CD4-positive, alpha-beta memory T cell (primary cell): Measurements from ENCODE around the gene ECSCR. TPM values are rescaled to one million over a fixed set of nuclear protein-coding genes. Genes with fewer than 3 reads are reported as not detected.

Experiments
- CTCF ChIA-PET: fragments of 350-600 bp; sonication (Branson Sonifier 250); formaldehyde crosslinking; loops from one replicate; lab custom pipeline; 2021; ENCODE audit warnings: inconsistent platforms; ENCODE audit not compliant: partially characterized antibody; lab: Charles Lee
- POLR2A ChIA-PET: fragments of 350-600 bp; sonication (Branson Sonifier 250); formaldehyde crosslinking; loops from one replicate; lab custom pipeline; 2021; ENCODE audit not compliant: partially characterized antibody; lab: Charles Lee
- DNase-seq, 5 donors: peaks; one replicate each; pipeline versions ENCODE4 v3.0.0 to v3.0.0-alpha.2; 2020 to 2022; ENCODE audit warnings: mixed read lengths in 1 of 5
- H3K27ac ChIP-seq: one replicate; pipeline ENCODE4 v1.7.0; 2013; ENCODE audit warnings: low read depth, low read length
- H3K27me3 ChIP-seq: 2 replicates; pipeline ENCODE4 v1.7.0; 2013; ENCODE audit warnings: mild to moderate bottlenecking, low read length, moderate library complexity; ENCODE audit not compliant: insufficient read depth
- H3K36me3 ChIP-seq: 2 replicates; pipeline ENCODE4 v1.7.0; 2013; ENCODE audit warnings: mild to moderate bottlenecking, low read length, moderate library complexity; ENCODE audit not compliant: insufficient read depth
- H3K4me1 ChIP-seq: 2 replicates; pipeline ENCODE4 v1.7.0; 2013; ENCODE audit warnings: mild to moderate bottlenecking, low read length, moderate library complexity; ENCODE audit not compliant: insufficient read depth
- H3K4me3 ChIP-seq, 2 donors: one replicate each; pipeline ENCODE4 v1.7.0; 2013; ENCODE audit warnings: low read length in 2 of 2, mild to moderate bottlenecking in 1 of 2
- H3K9me3 ChIP-seq, 2 donors: one replicate each; pipeline ENCODE4 v1.7.0; 2013; ENCODE audit warnings: low read length in 2 of 2, control low read depth in 1 of 2; ENCODE audit not compliant: control insufficient read depth in 1 of 2
- H3K27ac Mint-ChIP-seq, 7 donors: one replicate each; pipeline ENCODE4 v1.8.0; 2020 to 2021; ENCODE audit warnings: mixed read lengths in 7 of 7, mild to moderate bottlenecking in 6 of 7, inconsistent platforms in 3 of 7, moderate library complexity in 3 of 7
- H3K27me3 Mint-ChIP-seq, 2 donors: one replicate each; pipeline ENCODE4 v1.8.0; 2020 to 2021; ENCODE audit warnings: mixed read lengths in 2 of 2
- H3K36me3 Mint-ChIP-seq, 2 donors: one replicate each; pipeline ENCODE4 v1.8.0; 2020 to 2021; ENCODE audit warnings: mixed read lengths in 2 of 2, inconsistent platforms in 1 of 2, mild to moderate bottlenecking in 1 of 2
- H3K4me1 Mint-ChIP-seq, 4 donors: one replicate each; pipeline ENCODE4 v1.8.0; 2020 to 2021; ENCODE audit warnings: mixed read lengths in 4 of 4, mild to moderate bottlenecking in 1 of 4
- H3K4me3 Mint-ChIP-seq, 8 donors: one replicate each; pipeline ENCODE4 v1.8.0; 2020 to 2021; ENCODE audit warnings: mixed read lengths in 8 of 8, mild to moderate bottlenecking in 7 of 8, moderate library complexity in 6 of 8, inconsistent platforms in 3 of 8
- H3K9me3 Mint-ChIP-seq, 8 donors: one replicate each; pipeline ENCODE4 v1.8.0; 2020 to 2021; ENCODE audit warnings: mixed read lengths in 8 of 8, mild to moderate bottlenecking in 5 of 8, inconsistent platforms in 3 of 8, moderate library complexity in 1 of 8
- intact Hi-C: fragments of 100-400 bp; cut with micrococcal nuclease; formaldehyde crosslinking; loops from one replicate; pipeline ENCODE4 v1.15.1; 2023
- polyA plus RNA-seq, 2 donors: library from polyadenylated mRNA; unstranded; fragments of 300-500 nt; fragmentation: Illumina TruSeq; gene quantifications; one replicate each; pipeline ENCODE4 v1.2.3, GENCODE V29; 2021
- total RNA-seq, 2 experiments: library from RNA; stranded (reverse); gene quantifications; one replicate each; pipeline ENCODE4 v1.2.3, GENCODE V29; 2021

Gene ECSCR
- total and polyA plus RNA-seq, 4 experiments from 2014 or later, result 0.32 to 0.33 TPM; not detected in 2

- intact Hi-C loops, result no loop called here
These were observed 37.0 kb downstream of the ECSCR start for GRCh38 chr5:139425497-139425896.

DNA sequence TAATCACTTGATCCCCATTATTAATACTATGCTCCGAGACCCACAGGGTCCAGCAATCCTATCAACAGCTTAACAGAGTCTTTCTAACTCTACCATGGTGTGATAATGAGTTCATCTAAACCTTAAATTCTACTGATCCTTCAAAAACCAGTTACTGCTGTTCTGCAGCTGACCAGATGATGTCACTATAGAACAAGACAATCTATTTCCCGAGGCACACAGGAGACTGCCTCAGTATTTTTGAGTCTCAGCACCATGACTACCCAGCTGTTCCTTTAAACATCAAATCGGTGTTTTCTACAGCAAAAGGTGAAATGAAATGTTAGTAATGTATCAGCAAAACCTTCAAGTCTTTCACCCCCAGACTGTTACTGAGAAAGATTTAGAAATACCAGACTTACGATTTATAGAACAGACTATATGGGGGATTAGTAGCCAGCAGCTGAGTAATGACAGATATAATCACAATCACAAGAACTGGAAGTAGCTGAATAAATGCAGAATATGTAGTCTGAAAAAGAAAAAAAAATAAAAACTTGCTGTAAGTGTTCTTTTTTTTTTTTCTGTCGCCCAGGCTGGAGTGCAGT is 40.1 kb downstream of the ECSCR start:
- H3K36me3 ChIP-seq, result no peaks in the 10 kb centered on the region
- no peak overlapping the region for H3K4me3 Mint-ChIP-seq
- H3K27me3 Mint-ChIP-seq, result no peaks in the 10 kb centered on the region
- peak overlapping the region in 6 of 7 donors; percentile 14 to 77 (median 50) for H3K27ac Mint-ChIP-seq
- peaks cover 3% of the 10 kb centered on the region for H3K4me1 ChIP-seq
- no peak overlapping the region for H3K27ac ChIP-seq
- no peaks in the 10 kb centered on the region for H3K9me3 Mint-ChIP-seq
- H3K36me3 Mint-ChIP-seq, result peaks cover 21 to 35% of the 10 kb centered on the region in 2 donors
- ChIA-PET POLR2A (interaction anchor here (0.5 to 7.1 kb wide), 11 partner anchors 15 to 207 kb away, joined by 3 to 103 read pairs (median 4); partner anchors contain the start of genes DNAJC18, SPATA24 and STING1), CTCF (interaction anchor here (0.7 to 10.0 kb wide), 43 partner anchors 8 to 1172 kb away, joined by 3 to 632 read pairs (median 4); partner anchors contain the start of genes DNAJC18, SMIM33, SPATA24 and STING1)
- H3K4me1 Mint-ChIP-seq, result peaks cover 5 to 6% (median 6%) of the 10 kb centered on the region in 4 donors
- intact Hi-C loops, result loop anchor here (1.0 to 5.0 kb wide), 8 partner anchors 36 to 343 kb away; partner anchors contain the start of gene STING1
- no peak overlapping the region for H3K4me3 ChIP-seq
- H3K27me3 ChIP-seq, result no peaks in the 10 kb centered on the region
- peak; percentile 76 to 81 (median 79) for DNase-seq
- no peaks in the 10 kb centered on the region for H3K9me3 ChIP-seq

More at GRCh38 chr5:139425497-139425896, 37.0 kb downstream of the ECSCR start:
- no peak overlapping the region for H3K4me3 Mint-ChIP-seq
- Histone ChIP-seq H3K4me1 (peaks cover 12% of the 10 kb centered on the region), H3K9me3 (no peaks in the 10 kb centered on the region), H3K4me3 (no peak overlapping the region), H3K27ac (no peak overlapping the region), H3K27me3 (no peaks in the 10 kb centered on the region), H3K36me3 (no peaks in the 10 kb centered on the region)
- CTCF ChIA-PET, result interaction anchor here (1.1 to 10.0 kb wide), 5 partner anchors 10 to 241 kb away, joined by 3 to 632 read pairs (median 4); partner anchors contain the start of gene STING1
- H3K27ac Mint-ChIP-seq, result no peak overlapping the region
- POLR2A ChIA-PET, result interaction anchor here (1.1 to 7.1 kb wide), 2 partner anchors 49 to 87 kb away, joined by 4 to 103 read pairs; no protein-coding TSS in a partner anchor
- H3K9me3 Mint-ChIP-seq, result no peaks in the 10 kb centered on the region
- no peak for DNase-seq
- peaks cover 12 to 14% (median 14%) of the 10 kb centered on the region in 4 donors for H3K4me1 Mint-ChIP-seq
- H3K27me3 Mint-ChIP-seq, result no peaks in the 10 kb centered on the region
- H3K36me3 Mint-ChIP-seq, result peaks cover 19 to 24% of the 10 kb centered on the region in 2 donors

- Mint-ChIP-seq H3K4me3 (no peak overlapping the region), H3K36me3 (peaks cover 18 to 28% of the 10 kb centered on the region in 2 donors), H3K9me3 (no peaks in the 10 kb centered on the region), H3K27me3 (no peaks in the 10 kb centered on the region), H3K4me1 (peaks cover 11 to 29% (median 20%) of the 10 kb centered on the region in 4 donors), H3K27ac (peak overlapping the region in 1 of 7 donors; percentile 82)
- no peak for DNase-seq
- no peaks in the 10 kb centered on the region for H3K9me3 ChIP-seq
- no peak overlapping the region for H3K4me3 ChIP-seq
- POLR2A ChIA-PET, result interaction anchor here (1.3 to 7.1 kb wide), 4 partner anchors 15 to 97 kb away, joined by 4 to 103 read pairs (median 27); partner anchors contain the start of genes SPATA24 and STING1
- no peak overlapping the region for H3K27ac ChIP-seq
- no peaks in the 10 kb centered on the region for H3K27me3 ChIP-seq
- peaks cover 20% of the 10 kb centered on the region for H3K4me1 ChIP-seq
- H3K36me3 ChIP-seq, result no peaks in the 10 kb centered on the region
- intact Hi-C loops, result loop anchor here (5.0 kb wide), 1 partner anchor 218 kb away; no protein-coding TSS in a partner anchor
- CTCF ChIA-PET, result interaction anchor here (1.0 to 10.0 kb wide), 8 partner anchors 8 to 168 kb away, joined by 3 to 632 read pairs (median 14); partner anchors contain the start of genes DNAJC18, SMIM33 and STING1
These were observed 43.0 kb downstream of the ECSCR start for GRCh38 chr5:139419226-139420192.

- H3K27me3 Mint-ChIP-seq, result no peaks in the 10 kb centered on the region
- Histone ChIP-seq H3K27me3 (no peaks in the 10 kb centered on the region), H3K4me3 (no peak overlapping the region), H3K27ac (no peak overlapping the region), H3K36me3 (no peaks in the 10 kb centered on the region), H3K4me1 (peaks cover 27% of the 10 kb centered on the region), H3K9me3 (no peaks in the 10 kb centered on the region)
- H3K36me3 Mint-ChIP-seq, result peaks cover 12 to 22% of the 10 kb centered on the region in 2 donors
- no peak overlapping the region for H3K4me3 Mint-ChIP-seq
- H3K9me3 Mint-ChIP-seq, result no peaks in the 10 kb centered on the region
- no peak overlapping the region for H3K27ac Mint-ChIP-seq
- intact Hi-C loops, result no loop called here
- ChIA-PET POLR2A (interaction anchor here (0.6 to 6.2 kb wide), 2 partner anchors 11 to 63 kb away, joined by 3 to 50 read pairs; partner anchors contain the start of gene STING1), CTCF (interaction anchor here (6.5 to 10.0 kb wide), 2 partner anchors 8 to 98 kb away, joined by 29 to 632 read pairs; no protein-coding TSS in a partner anchor)
- H3K4me1 Mint-ChIP-seq, result peaks cover 14 to 36% (median 25%) of the 10 kb centered on the region in 4 donors
- no peak for DNase-seq
These were observed 43.8 kb downstream of the ECSCR start for GRCh38 chr5:139418793-139419192.

GRCh38 chr5:139417214-139417613 is 45.3 kb downstream of the ECSCR start:
- ChIA-PET CTCF (interaction anchor here (1.1 to 10.0 kb wide), 2 partner anchors 11 to 100 kb away, joined by 3 to 632 read pairs; no protein-coding TSS in a partner anchor), POLR2A (interaction anchor here (1.1 to 1.3 kb wide), 2 partner anchors 100 to 124 kb away, joined by 3 read pairs; partner anchors contain the start of gene MATR3)
- no peak for DNase-seq
- no peaks in the 10 kb centered on the region for H3K9me3 Mint-ChIP-seq
- no peaks in the 10 kb centered on the region for H3K9me3 ChIP-seq
- no peak overlapping the region for H3K27ac ChIP-seq
- intact Hi-C loops, result no loop called here
- peaks cover 14 to 35% (median 24%) of the 10 kb centered on the region in 4 donors for H3K4me1 Mint-ChIP-seq
- H3K4me3 Mint-ChIP-seq, result no peak overlapping the region
- H3K36me3 ChIP-seq, result no peaks in the 10 kb centered on the region
- peaks cover 9 to 18% of the 10 kb centered on the region in 2 donors for H3K36me3 Mint-ChIP-seq
- H3K27me3 Mint-ChIP-seq, result no peaks in the 10 kb centered on the region
- peaks cover 31% of the 10 kb centered on the region for H3K4me1 ChIP-seq
- no peak overlapping the region for H3K27ac Mint-ChIP-seq
- no peaks in the 10 kb centered on the region for H3K27me3 ChIP-seq
- H3K4me3 ChIP-seq, result no peak overlapping the region

DNA sequence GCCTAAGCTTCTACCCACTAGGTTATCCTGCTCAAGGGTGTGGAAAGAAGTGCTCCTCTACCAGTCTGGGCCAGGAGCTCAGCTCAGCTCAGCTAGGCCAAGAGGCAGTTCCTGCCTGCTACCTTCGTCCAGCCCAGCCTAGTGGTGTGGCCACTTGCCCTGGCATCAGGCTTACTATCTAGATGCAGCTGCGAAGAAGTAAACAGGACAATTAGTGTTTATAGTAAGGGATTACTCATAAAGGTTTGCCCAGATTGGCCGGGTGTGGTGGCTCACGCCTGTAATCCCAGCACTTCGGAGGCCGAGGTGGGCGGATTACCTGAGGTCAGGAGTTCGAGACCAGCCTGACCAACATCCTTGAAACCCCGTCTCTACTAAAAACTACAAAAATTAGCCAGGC is 45.9 kb downstream of the ECSCR start:
- Mint-ChIP-seq H3K4me3 (no peak overlapping the region), H3K27ac (no peak overlapping the region), H3K36me3 (peaks cover 7 to 17% of the 10 kb centered on the region in 2 donors), H3K9me3 (no peaks in the 10 kb centered on the region), H3K27me3 (no peaks in the 10 kb centered on the region), H3K4me1 (peaks cover 13 to 33% (median 23%) of the 10 kb centered on the region in 4 donors)
- ChIA-PET CTCF (interaction anchor here (10.0 kb wide), 1 partner anchor 100 kb away, joined by 632 read pairs; no protein-coding TSS in a partner anchor), POLR2A (interaction anchor here (1.3 kb wide), 1 partner anchor 123 kb away, joined by 3 read pairs; the partner anchor contains the start of gene MATR3)
- H3K9me3 ChIP-seq, result no peaks in the 10 kb centered on the region
- DNase-seq, result no peak
- no peak overlapping the region for H3K4me3 ChIP-seq
- intact Hi-C loops, result no loop called here
- peaks cover 31% of the 10 kb centered on the region for H3K4me1 ChIP-seq
- H3K27me3 ChIP-seq, result no peaks in the 10 kb centered on the region
- H3K36me3 ChIP-seq, result no peaks in the 10 kb centered on the region
- no peak overlapping the region for H3K27ac ChIP-seq
